PC-9 (cell line): Measurements from ENCODE around the gene BABAM1.

Experiments used
- CTCF ChIP-seq: fragments of 200-600 bp; sonication (generic); conservative IDR thresholded peaks from 2 replicates; pipeline ENCODE4 v1.6.1; 2017; ENCODE audit warnings: mixed run types, antibody characterized with exemption, mild to moderate bottlenecking, moderate library complexity
- EZH2 ChIP-seq: fragments of 200-600 bp; sonication (generic); IDR thresholded peaks from 2 replicates; pipeline ENCODE4 v1.8.0; 2017; ENCODE audit warnings: antibody characterized with exemption, low read depth

GRCh38 chr19:17235971-17236777, 31.1 kb upstream of the BABAM1 start:
- TF ChIP-seq CTCF (no peak), EZH2 (no peak)
